Stimulated activated CD4-positive, alpha-beta T cell treated with anti-CD3 and anti-CD28 coated beads, Interleukin-2, amount 100 ng/mL, for 24 hours (primary cell): ENCODE results near the gene FAM227B.
"Not testable (repeated sequence)": the region's sequence is repeated elsewhere in the genome, so short reads cannot be mapped to it uniquely, and the experiment has no call there.

Source experiments
- DNase-seq, 2 donors: peaks; one replicate each; pipeline ENCODE4 v3.0.0-alpha.2; 2020

FAM227B gene

GRCh38 chr15:49606594-49606993, 14.0 kb downstream of the FAM227B start:
- no peak for DNase-seq

DNA sequence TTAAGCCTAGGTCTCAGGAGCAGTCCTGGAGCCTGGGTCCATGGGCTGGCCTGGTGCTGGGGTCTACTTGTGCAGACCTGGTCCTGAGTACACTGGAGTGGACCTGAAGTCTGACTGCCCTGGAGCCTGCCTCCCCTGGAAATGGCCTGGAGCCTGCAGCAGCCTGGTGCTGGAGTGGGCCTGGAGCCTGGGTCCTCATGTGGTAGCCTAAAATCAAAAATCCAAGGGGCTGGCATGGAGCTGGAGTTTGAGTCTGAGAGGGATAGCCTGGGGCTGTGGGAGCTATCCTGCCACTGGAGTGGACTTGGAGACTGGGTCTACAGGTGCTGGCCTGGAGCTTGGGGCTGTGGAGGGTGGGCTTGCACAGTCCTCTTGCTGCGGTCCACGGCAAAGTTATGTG, 15.0 kb downstream of the FAM227B start:
- no peak for DNase-seq

DNA sequence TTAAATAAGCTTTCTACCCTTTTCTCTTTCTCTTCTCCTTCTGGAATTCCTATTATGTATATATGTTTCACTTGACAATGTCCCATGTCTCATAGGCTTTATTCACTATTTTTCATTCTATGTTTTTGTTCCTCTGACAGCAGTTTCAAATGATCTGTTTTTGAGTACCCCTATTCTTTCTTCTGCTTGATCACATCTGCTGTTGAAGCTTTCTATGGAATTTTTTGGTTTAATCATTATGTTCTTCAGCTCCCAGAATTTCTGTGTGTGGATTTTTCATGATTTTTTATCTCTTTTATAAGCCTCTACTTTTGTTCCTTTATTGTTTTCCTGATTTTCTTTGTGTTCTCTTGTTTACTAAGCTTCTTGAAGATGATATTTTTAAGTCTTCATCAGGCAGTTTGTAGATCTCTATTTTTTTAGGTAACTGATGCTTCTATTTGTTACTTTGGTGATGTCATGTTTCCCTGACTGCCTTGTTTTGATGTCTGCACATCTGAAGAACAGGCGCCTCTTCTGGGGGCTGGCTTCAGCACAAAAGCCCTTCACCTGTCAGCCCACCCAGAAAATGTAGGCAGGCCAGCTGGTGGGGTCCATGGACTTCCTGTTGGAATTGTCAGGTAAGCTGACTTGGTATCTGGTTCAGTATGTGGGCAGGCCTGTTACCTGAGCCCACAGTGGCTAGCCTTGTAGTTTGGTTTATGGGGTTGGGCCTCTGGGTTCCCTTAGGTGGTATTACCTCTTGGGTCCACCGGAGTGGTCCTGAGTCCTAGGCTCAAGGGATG, 15.8 kb downstream of the FAM227B start:
- DNase-seq = no peak

DNA sequence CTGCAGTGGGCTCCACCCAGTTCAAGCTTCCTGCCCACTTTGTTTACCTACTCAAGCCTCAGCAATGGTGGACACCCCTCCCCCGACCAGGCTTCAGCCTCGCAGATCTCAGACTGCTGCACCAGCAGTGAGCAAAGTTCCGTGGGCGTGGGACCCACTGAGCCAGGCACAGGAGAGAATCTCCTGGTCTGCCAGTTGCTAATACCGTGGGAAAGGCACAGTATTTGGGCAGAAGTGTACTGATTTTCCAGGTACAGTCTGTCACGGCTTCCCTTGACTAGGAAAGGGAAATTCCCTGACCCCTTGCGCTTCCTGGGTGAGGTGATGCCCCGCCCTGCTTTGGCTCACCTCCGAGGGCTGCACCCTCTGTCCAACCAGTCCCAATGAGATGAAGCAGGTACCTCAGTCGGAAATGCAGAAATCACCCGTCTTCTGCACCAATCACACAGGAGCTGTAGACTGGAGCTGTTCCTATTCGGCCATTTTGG, 27.7 kb downstream of the FAM227B start:
- DNase-seq = peak in 1 of 2 donors; percentile 2

GRCh38 chr15:49589030-49589429, 31.6 kb downstream of the FAM227B start:
- DNase-seq = no peak

- DNase-seq = no peak
These were observed 47.2 kb downstream of the FAM227B start for GRCh38 chr15:49573421-49573820.

- DNase-seq = no peak
These were observed 49.9 kb downstream of the FAM227B start for GRCh38 chr15:49570672-49571071.

- DNase-seq = no peak
These were observed 50.4 kb downstream of the FAM227B start for GRCh38 chr15:49570174-49570573.

DNA sequence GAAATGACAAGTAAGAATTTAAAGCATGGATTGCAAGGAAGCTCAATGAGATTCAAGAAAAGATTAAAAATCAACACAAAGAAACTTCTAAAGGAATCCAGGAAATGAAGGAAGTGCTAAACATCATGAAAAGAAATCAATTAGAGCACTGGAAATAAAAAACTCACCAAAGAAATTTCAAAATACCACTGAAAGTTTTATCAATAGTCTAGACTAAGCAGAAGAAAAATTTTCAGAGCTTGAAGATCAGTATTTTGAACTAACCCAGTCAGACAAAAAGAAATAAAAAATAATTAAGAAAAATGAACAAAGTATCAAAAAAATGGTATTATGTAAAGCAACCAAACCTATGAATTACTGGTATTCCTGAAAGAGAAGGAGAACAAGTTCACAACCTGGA, 60.6 kb downstream of the FAM227B start:
- DNase-seq = no peak

DNA sequence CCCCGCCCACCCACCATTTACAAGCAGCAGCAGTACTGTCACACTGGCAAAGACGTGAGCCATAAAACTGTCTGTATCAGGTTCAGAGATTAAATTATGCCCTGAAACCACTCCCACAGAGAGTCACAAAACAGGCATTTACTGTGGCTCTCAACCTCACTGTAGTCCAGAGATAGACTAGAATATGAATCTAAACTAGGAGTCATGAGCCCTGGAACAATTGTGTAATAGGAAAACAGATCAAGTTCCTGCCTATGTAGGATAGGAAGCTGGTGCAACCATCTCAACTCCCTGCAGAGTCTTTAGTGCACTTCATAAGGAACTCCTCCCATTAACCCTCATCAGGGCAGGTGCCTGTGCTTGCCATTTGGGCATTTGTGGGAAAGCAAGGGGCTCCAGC, 61.7 kb downstream of the FAM227B start:
- DNase-seq = no peak

DNA sequence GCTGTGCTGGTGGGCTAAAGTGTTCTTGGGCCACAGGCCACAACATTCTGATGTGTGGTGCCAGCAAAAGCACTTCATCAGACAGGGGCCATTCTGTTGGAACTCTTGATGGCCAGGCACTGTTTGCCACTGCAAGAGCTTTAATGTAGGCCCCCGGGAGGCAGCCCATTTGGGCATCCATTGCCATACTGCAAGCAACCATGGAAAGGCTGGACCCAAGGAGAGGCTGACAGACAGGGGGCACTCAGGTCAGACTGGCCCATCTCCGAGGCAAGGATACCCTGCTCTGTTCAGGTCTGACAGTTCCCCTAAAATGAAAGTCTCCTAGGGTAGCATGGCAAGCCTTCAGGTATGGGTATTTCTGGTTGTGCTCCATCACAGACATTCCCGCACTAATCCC, 64.2 kb downstream of the FAM227B start:
- no peak for DNase-seq

GRCh38 chr15:49550342-49550741, 70.3 kb downstream of the FAM227B start:
- DNase-seq = not testable (repeated sequence)

DNA sequence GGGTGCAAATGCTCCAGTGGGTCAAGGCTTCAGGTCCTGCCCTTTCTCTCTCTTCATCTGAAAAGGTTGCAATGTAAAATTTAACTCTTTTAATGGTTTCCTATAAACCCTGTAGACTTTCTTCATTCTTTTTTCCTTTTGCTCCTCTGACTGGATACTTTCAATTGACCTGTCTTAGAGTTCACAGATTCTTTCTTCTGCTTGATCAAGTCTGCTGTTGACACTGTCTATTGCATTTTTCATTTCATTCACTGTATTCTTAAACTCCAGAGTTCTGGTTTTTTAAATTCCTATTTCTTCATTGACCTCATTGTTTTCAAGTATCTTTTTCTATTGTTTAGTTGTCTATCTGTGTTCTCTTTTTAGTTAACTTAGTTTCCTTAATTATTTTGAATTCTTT, 82.1 kb downstream of the FAM227B start:
- no peak for DNase-seq

- DNase-seq = no peak
These were observed 90.5 kb downstream of the FAM227B start for GRCh38 chr15:49530092-49530491.

- DNase-seq = no peak
These were observed 92.3 kb downstream of the FAM227B start for GRCh38 chr15:49528289-49528688.

DNA sequence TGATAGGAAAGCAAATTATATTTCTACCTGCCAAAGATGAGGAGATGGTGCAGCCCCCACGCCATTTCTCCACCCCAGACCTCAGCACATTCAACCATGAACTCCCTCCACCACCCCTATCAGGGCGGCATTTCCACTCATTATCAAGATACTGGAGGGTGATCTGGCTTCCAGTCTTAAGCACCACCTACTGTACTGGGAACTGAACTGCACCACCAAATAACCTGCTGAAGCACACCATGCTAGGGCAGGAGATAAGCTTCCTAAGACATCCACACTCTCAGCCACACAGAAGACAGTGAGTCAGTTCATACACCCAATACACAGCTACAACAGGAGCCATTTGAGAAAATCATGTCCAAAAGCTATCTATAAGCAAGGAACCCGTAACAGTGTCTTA, 98.8 kb downstream of the FAM227B start:
- no peak for DNase-seq

DNA sequence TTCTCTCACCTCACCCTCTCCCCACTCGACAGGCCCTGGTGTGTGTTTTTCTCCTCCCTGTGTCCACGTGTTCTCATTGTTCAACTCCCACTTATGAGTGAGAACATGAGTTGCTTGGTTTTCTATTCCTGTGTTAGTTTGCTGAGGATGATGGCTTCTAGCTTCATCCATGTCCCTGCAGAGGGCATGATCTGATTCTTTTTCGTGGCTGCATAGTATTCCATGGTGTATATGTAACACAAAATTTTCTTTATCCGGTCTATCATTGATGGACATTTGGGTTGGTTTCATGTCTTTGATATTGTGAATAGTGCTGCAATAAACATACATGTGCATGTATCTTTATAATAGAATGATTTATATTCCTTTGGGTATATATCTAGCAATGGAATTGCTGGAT, 107.9 kb downstream of the FAM227B start:
- DNase-seq = not testable (repeated sequence)

DNA sequence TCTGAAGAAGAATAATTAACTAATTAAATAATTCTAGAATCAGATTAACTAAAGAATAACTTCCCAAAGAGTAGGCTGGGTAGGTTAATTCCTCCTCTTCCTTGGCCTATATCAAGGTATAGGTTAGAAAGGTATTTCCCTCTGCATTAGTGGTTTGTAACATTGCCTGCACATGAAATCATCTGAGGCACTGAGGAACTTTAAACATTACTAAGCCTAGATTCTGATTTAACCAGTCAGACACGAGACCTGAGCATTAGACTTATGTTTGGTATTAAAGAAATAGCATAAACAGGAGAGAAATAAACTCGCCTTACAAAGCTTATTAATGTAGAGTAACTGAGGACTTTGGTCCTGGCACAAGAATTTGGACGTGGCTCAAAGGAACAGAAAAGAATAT, 113.4 kb downstream of the FAM227B start:
- DNase-seq = no peak

DNA sequence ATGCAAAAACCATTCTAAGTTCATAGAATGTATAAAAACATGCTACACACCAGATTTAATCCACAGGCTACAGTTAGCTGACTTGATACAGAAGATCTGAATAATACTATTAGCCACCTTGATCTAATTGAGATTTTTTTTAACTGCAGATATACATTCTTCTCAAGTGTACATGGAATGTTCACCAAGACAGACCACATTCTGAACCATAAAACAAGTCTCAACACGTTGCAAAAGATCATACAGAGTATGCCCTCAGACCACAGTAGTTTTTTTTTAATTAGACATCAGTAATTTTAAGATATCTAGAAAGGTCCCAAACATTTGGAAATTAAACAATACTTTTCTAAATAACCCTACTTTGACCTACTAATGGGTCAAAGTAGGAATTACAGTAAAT, 114.3 kb downstream of the FAM227B start:
- no peak for DNase-seq

GRCh38 chr15:49501586-49501985, 119.0 kb downstream of the FAM227B start:
- DNase-seq = no peak

GRCh38 chr15:49495993-49496753, 124.4 kb downstream of the FAM227B start:
- no peak for DNase-seq

DNA sequence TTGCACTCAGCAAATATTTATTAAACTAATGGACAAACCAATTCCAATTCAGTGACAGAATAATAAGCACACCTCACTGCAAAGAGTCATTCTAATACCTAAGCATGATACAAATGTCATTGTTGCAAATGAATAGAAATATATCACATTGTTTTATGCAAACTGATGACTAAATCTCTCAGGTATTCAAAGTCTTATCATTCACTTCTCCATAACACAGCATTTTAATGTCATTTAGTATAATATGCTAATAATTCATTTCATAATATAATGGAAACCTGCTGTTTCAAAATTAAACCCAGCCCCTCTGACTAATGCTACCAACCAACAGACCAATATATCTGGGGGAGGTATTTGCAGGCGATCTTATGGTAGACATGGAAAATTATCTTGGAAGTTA, 125.8 kb downstream of the FAM227B start:
- DNase-seq = no peak

- DNase-seq = no peak
These were observed 127.8 kb downstream of the FAM227B start for GRCh38 chr15:49492830-49493229.

- no peak for DNase-seq
These were observed 128.5 kb downstream of the FAM227B start for GRCh38 chr15:49492151-49492550.
